Measurements from ENCODE around the gene SLC1A2. TPM values are rescaled to one million over a fixed set of nuclear protein-coding genes. Genes with fewer than 3 reads are reported as not detected.

Gene SLC1A2
- total and polyA plus RNA-seq, 2 of the 4 experiments (the other 2 are of a cell fraction), result 0.15 to 0.54 TPM

DNA sequence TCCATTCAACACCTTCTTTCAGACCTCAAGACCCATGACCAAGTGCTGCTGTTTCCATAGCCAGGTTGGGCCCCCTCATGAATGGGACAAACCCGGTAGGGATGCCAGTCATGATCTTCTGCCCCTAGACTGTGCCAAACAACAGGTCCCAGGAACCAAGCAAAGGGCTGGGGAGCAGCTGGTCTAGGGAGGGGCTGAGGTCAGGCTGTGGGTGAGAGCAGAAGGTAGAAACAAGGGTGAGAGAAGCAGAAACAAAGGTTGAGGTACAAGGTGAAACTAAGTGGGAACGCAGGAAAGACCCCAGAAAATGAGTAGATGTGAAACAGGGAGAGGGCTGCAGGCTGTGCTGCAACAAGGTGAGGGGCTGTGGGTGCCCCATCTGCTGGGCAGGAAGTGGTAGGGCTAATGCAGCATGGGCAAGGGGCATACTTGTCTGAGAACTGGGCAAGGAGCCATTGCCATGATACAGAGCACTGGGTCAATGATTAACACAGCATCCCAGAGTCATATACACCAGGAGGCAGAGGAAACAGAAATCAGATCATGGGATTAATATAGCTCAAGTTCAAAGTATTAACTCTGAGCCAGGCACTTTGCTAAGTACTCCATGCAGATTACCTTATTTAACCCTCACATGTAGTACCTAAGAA lies 45.9 kb downstream of the SLC1A2 start:
- H3K27me3 ChIP-seq (ENCODE audit: control insufficient read depth, insufficient read depth, low read length), result no peaks in the 10 kb centered on the region
- 0 out of 2 replicates have a peak overlapping the region, but pooled peaks have one; percentile 18 for H3K4ac ChIP-seq (ENCODE audit: low read depth, low read length)
- H3K4me3 ChIP-seq (ENCODE audit: insufficient read depth, low read depth, low read length), result no peak overlapping the region
- H4K8ac ChIP-seq (ENCODE audit: low read depth in 2 of 2, low read length in 2 of 2), result no peak overlapping the region
- no CpG with 5 or more reads among the region's 2 CpGs for WGBS, 2 experiments (ENCODE audit: extremely low coverage in 2 of 2, insufficient read length in 1 of 2)
- no peaks in the 10 kb centered on the region for H3K4me1 ChIP-seq (ENCODE audit: control insufficient read depth, insufficient read depth, low read length)
- ChIA-PET POLR2A (ENCODE audit: unreplicated experiment) (no interaction called here), CTCF (no interaction called here)
- no peak overlapping the region for H3K14ac ChIP-seq (replicated peaks; ENCODE audit: low read depth, low read length)
- no peak overlapping the region for H3K18ac ChIP-seq (ENCODE audit: low read depth, low read length)
- no peak overlapping the region for H3K9ac ChIP-seq (ENCODE audit: low read depth, low read length)
- no peaks in the 10 kb centered on the region for H3K36me3 ChIP-seq (ENCODE audit: control insufficient read depth, insufficient read depth, low read length)
- dilution Hi-C loops (cut with HindIII; ENCODE audit: low sequenced_read_pairs, unreplicated experiment), result no loop called here
- no TSS peak for BruUV-seq (replicated peaks)
- no peak overlapping the region for H2AFZ ChIP-seq (replicated peaks; ENCODE audit: low read length, poor library complexity)
- DNase-seq (peak; percentile 27), ATAC-seq (ENCODE audit: low read depth) (no peak)
- H4K20me1 ChIP-seq (ENCODE audit: insufficient read depth, low read length), result no peaks in the 10 kb centered on the region
- intact Hi-C loops (cut with micrococcal nuclease), result no loop called here
- H4K5ac ChIP-seq (ENCODE audit: low read depth, low read length), result no peak overlapping the region
- peak overlapping the region; percentile 68 for H2AK9ac ChIP-seq (replicated peaks; ENCODE audit: low read depth, low read length, poor library complexity)
- no peak overlapping the region for H3K23ac ChIP-seq (ENCODE audit: low read depth, low read length)
- no peak overlapping the region for H3K4me2 ChIP-seq (ENCODE audit: low read depth, low read length)
- no peak overlapping the region for H2BK120ac ChIP-seq (ENCODE audit: low read depth, low read length)
- 0 out of 2 replicates have a peak overlapping the region, but pooled peaks have one; percentile 62 for H2AK5ac ChIP-seq (ENCODE audit: low read depth, low read length)
- no peak overlapping the region for H3K56ac ChIP-seq (ENCODE audit: extremely low read depth, insufficient read depth, low read length)
- no peak overlapping the region for H3K27ac ChIP-seq (ENCODE audit: insufficient read depth, low read length)
- H2BK15ac ChIP-seq (ENCODE audit: low read depth, low read length), result no peak overlapping the region
- H3K9me1 ChIP-seq (ENCODE audit: insufficient read depth, low read length), result peaks cover 4% of the 10 kb centered on the region; the same call in 1 of the 2 replicates
- H4K91ac ChIP-seq (ENCODE audit: insufficient read depth, low read depth, low read length), result no peak overlapping the region
- H3K79me1 ChIP-seq (ENCODE audit: low read depth in 1 of 2, low read length in 2 of 2), result no peaks in the 10 kb centered on the region
- no peak overlapping the region for H2BK20ac ChIP-seq (ENCODE audit: low read depth, low read length)
- H3K9me3 ChIP-seq (ENCODE audit: control insufficient read depth, insufficient read depth, low read length), result no peaks in the 10 kb centered on the region
- no peak for TF ChIP-seq SMC3 (IDR thresholded peaks at IDR 0.05; ENCODE audit: low read depth, low read length)
- TF ChIP-seq MXI1 (IDR thresholded peaks at IDR 0.05; ENCODE audit: borderline replicate concordance, low read depth, low read length), result no peak
- no peak for TF ChIP-seq CEBPB (IDR thresholded peaks at IDR 0.05; ENCODE audit: low read depth, low read length)
- no peak for TF ChIP-seq FOS (IDR thresholded peaks at IDR 0.05; ENCODE audit: low read depth, low read length)
- TF ChIP-seq CHD1 (IDR thresholded peaks at IDR 0.05; ENCODE audit: low read depth, low read length), result no peak
- TF ChIP-seq POLR2A (IDR thresholded peaks at IDR 0.05; ENCODE audit: low read depth, low read length), result no peak
- no peak for TF ChIP-seq CTCF (conservative IDR thresholded peaks at IDR 0.05; ENCODE audit: low read depth, low read length)
- no peak for TF ChIP-seq NFE2L2 (IDR thresholded peaks at IDR 0.05; ENCODE audit: low read depth, low read length)
- TF ChIP-seq RCOR1 (IDR thresholded peaks at IDR 0.05; ENCODE audit: insufficient replicate concordance, low read length), result no peak
- TF ChIP-seq RFX5 (IDR thresholded peaks at IDR 0.05; ENCODE audit: low read depth, low read length), result no peak
- TF ChIP-seq MAFK (IDR thresholded peaks at IDR 0.05; ENCODE audit: low read depth, low read length), result no peak
- no peak for TF ChIP-seq RAD21 (IDR thresholded peaks at IDR 0.05; ENCODE audit: low read length)
- TF ChIP-seq BHLHE40 (IDR thresholded peaks at IDR 0.05; ENCODE audit: low read depth, low read length), result no peak
- TF ChIP-seq MAZ (IDR thresholded peaks at IDR 0.05; ENCODE audit: borderline replicate concordance, low read depth, low read length), result no peak
- TF ChIP-seq, protein P1, sequence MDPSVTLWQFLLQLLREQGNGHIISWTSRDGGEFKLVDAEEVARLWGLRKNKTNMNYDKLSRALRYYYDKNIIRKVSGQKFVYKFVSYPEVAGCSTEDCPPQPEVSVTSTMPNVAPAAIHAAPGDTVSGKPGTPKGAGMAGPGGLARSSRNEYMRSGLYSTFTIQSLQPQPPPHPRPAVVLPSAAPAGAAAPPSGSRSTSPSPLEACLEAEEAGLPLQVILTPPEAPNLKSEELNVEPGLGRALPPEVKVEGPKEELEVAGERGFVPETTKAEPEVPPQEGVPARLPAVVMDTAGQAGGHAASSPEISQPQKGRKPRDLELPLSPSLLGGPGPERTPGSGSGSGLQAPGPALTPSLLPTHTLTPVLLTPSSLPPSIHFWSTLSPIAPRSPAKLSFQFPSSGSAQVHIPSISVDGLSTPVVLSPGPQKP (IDR thresholded peaks at IDR 0.05; ENCODE audit: borderline replicate concordance, low read depth, low read length), result no peak
- in situ Hi-C loops (cut with MboI; ENCODE audit: low sequenced_read_pairs), result loop anchor here (10.0 kb wide), 1 partner anchor 379 kb away; no protein-coding TSS in a partner anchor
- H2BK5ac ChIP-seq (ENCODE audit: low read depth, low read length, poor library complexity, severe bottlenecking), result no peak overlapping the region

All from IMR-90 (cell line).